GM18508 (cell line): ENCODE results near the gene RNU1-2.
"Not testable (repeated sequence)": the region's sequence is repeated elsewhere in the genome, so short reads cannot be mapped to it uniquely, and the experiment has no call there.

ENCODE experiments used
- ATAC-seq: cut with Tn5 transposase; IDR thresholded peaks from one replicate; pipeline ENCODE4 v1.9.1; 2021; ENCODE audit warnings: moderate number of reproducible peaks; ENCODE audit not compliant: insufficient read depth, unreplicated experiment

Gene RNU1-2

GRCh38 chr1:16924216-16924918 lies 28.6 kb downstream of the RNU1-2 start:
- no peak for ATAC-seq

DNA sequence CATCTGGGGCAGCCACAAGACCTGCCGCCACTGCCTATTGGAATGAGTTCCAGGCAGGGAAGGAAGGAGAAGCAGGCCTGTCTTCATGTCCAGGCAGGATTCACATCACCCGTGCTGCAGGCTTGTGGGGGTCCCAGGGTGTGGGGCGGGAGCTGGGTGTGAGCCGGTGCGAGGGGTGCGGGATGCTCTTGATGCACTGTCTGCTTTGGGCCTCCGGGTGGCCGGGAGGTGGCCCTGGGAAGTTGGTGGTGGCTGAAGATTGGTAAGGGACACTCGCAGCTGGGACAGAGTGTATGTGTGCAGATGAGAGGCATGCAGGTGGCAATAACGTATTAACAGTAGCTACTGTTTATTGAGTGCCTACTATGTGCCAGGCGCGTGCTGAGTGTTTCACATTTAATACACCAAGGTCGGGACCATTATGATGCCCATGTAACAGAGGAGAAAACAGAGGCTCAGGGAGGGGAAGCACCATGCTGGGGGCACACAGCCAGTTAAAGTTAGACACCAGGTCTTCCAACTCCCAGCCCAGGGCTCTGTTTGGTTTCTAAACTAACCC lies 29.2 kb downstream of the RNU1-2 start:
- ATAC-seq, result no peak

GRCh38 chr1:16925635-16926490 lies 30.1 kb downstream of the RNU1-2 start:
- no peak for ATAC-seq

GRCh38 chr1:16926491-16927073 lies 30.8 kb downstream of the RNU1-2 start:
- no peak for ATAC-seq

- no peak for ATAC-seq
These were observed 31.5 kb downstream of the RNU1-2 start for GRCh38 chr1:16927256-16927655.

DNA sequence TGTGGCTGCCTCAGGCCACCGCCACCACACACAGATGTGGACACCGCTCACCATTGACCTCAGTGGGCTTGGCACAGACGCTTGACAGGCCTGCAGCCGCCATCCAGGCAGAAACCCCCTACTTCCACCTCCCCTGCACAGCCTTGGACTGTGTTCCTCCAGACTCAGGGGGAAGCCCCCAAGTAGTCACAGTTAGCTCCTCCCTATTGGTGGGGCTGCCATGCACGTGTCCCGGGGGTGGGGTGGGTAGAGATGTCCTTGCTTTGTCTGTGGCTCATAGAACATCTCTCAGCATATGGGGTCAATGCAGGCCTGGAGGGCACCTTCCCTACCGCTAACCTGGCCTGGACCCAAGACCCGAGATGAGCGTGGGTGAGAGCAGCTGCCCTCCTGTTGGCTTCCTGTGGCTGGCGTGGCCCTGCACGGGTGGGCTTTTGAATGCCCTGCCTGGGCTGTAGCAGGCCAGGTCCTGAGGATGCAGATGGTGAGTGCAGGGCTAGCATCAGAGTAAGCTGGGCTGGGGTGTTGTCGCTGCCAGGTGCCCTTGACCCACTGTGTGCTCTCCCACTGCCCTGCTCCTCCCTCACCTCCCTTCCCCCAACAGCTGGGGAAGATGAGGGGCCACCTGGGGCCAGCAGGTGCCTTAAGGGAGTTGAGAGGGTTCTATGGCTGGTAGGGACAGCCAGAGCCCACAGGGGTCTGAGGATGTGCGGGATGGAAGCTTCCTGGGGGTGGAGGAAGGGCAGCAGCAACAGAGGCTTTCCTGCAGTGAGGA lies 32.1 kb downstream of the RNU1-2 start:
- ATAC-seq, result no peak

DNA sequence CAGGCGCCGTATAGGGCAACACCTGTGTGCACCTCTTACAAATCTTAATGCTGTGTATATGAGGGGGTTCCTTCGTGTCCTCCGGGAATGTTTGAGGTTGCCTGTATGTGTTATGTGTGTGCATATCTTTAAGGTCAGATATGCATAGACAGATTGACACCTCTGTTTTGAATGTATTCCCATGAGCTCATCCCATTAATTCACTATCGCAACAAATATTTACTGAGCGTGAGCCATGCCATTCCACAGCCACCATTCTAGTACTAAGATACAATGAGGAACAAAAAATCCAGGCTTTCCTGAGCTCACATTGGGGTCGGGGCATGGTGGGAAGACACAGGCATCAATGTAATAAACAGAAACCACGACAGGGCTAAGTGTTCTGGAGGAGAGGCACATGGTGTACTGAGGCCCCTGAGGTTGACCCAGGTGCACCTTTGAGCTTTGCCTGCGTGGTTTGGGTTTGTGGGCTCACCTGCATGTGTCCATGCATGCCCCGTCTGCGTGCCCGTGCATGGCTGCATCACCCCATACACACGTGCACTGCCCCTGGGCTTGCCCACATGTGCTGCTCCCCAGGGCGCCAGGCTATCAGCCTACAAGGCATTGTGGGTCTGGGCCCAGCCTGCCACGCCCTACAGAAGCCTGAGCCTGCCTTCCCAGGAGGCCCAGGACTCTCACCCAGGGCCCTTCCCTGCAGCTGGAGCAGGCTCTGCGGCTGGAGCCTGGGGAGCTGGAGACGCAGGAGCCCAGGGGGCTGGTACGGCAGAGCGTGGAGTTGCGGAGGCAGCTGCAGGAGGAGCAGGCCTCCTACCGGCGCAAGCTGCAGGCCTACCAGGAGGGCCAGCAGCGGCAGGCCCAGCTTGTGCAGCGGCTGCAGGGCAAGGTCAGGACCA lies 33.6 kb downstream of the RNU1-2 start:
- ATAC-seq, result not testable (repeated sequence)

DNA sequence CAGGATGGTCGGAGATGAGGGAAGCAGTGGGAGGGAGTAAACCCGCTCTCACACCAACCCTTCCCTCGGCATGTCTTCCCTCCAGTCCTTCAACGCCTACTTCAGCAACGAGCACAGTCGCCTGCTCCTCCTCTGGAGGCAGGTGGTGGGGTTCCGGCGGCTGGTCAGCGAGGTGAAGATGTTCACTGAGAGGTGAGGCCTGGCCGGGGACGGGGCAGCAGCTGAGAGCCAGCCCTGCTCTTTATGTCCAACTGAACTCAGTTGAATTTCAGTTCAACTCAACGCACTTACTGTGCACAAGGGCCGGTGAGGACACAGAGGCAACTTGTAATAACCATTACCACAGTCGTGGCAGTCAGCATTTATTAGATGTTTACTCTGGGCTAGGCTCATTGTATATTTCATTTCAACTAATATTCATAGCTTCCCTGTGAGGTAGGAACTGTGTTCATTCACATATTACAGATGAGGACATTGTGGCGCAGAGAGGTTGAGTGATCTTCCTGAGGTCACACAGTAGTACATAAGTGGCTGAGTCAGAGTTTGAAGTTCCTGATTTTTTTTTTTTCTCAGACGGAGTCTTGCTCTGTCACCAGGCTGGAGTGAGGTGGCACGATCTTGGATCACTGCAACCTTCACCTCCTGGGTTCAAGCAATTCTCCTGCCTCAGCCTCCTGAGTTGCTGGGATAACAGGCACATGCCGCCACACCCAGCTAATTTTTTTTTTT lies 35.6 kb downstream of the RNU1-2 start:
- ATAC-seq, result not testable (repeated sequence)

GRCh38 chr1:16933945-16934344 lies 38.2 kb downstream of the RNU1-2 start:
- not testable (repeated sequence) for ATAC-seq

GRCh38 chr1:16936580-16936979 lies 40.8 kb downstream of the RNU1-2 start:
- ATAC-seq, result not testable (repeated sequence)

DNA sequence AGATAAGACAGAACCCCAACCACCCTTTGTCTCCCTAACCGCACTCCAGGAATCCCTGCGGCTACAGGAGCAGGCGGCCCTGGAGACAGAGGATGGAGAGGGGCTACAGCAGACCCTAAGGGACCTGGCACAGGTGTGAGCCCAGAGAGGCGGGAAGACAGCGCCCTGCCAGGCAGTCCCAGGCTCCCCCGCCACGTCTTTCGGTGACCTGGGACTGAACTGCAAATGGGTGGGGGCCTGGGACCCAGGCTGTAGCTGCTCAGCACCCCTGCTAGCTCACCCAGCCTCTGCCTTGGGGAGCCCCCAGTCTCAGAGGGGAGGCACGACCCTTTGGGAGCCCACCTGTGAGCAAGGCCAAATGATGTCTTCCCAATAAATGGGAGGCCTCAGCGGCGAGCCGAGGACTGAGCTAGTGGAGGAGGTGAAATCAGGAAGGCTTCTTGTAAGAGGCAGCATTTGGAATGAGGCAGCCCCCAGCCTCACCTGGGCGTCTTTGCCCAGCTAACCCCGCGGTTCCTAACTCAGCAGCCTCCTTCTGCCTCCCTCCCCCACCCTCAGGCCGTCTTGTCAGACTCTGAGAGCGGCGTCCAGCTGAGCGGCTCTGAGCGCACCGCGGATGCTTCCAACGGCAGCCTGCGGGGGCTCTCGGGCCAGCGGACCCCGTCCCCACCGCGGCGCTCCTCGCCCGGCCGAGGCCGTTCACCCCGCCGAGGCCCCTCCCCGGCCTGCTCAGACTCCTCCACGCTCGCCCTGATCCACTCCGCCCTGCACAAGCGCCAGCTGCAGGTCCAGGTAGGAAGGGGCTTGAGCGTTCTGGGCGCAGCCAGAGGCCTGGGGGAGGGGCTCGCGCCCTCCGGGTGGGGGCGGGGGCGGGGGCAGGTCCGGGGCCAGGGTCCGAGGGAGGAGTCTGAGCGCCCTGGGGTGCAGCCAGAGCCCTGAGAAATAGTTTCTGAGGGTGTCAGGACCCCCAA lies 42.9 kb downstream of the RNU1-2 start:
- no peak for ATAC-seq

GRCh38 chr1:16939386-16940180 lies 43.8 kb downstream of the RNU1-2 start:
- ATAC-seq, result not testable (repeated sequence)

DNA sequence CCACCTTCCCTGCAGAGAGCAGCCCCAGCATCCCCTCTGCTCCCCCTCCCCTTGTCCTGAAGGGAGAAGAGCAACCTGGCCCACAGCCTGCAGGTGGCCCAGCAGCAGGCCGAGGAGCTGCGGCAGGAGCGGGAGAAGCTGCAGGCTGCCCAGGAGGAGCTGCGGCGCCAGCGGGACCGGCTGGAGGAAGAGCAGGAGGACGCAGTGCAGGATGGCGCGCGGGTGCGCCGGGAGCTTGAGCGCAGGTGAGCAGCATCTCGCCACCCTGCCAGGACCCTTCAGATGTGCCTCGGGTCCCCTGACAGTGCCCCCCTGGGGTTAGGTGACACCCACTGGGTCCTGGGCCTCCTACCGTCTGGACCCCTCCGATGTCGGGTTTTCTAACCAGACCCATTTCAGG lies 48.3 kb downstream of the RNU1-2 start:
- no peak for ATAC-seq

DNA sequence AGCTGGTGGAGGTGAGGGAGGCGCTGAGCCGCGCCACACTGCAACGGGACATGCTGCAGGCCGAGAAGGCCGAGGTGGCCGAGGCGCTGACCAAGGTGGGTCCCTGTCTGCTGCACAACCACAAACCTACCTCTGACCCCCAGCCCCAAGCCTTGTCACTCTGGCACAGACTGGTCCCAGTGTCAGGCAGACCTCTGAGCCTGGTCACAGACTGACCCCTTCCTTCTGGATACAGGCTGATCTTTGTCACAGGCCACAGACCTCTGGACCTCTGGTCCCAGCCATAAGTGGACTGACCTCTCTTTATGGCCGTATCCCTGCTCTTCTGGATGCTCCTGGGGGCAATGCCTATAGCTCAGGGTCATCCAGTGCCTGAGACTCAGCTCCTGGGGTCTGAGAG lies 49.7 kb downstream of the RNU1-2 start:
- ATAC-seq, result not testable (repeated sequence)
